Tibial artery (tissue), 4 donors: ENCODE measurements around the gene UNC79.

ENCODE experiments used
- DNase-seq, 2 donors: peaks; one replicate each; pipeline ENCODE4 v3.0.0-alpha.2; 2019
- H3K27ac ChIP-seq, 2 donors: fragments of 200-600 bp; sonication (generic) in 1 of 2; 1 replicate in 1 of 2; 2 replicates in 1 of 2; pipeline ENCODE4 v1.5.1; 2018 to 2019; ENCODE audit warnings: mild to moderate bottlenecking in 1 of 2
- H3K27me3 ChIP-seq, 2 donors: fragments of 200-600 bp; sonication (generic) in 1 of 2; one replicate each; pipeline versions ENCODE4 v1.5.1 to v1.6.0; 2016 to 2019
- H3K36me3 ChIP-seq, 3 donors: fragments of 200-600 bp; sonication (generic) in 2 of 3; one replicate each; pipeline ENCODE4 v1.5.1; 2016 to 2019; ENCODE audit warnings: mild to moderate bottlenecking in 2 of 3
- H3K4me1 ChIP-seq, 4 donors: fragments of 200-600 bp; sonication (generic) in 2 of 4; 1 replicate in 3 of 4; 2 replicates in 1 of 4; pipeline ENCODE4 v1.5.1; 2016 to 2019
- H3K4me3 ChIP-seq, 2 donors: fragments of 200-600 bp; sonication (generic) in 1 of 2; 1 replicate in 1 of 2; 2 replicates in 1 of 2; pipeline ENCODE4 v1.5.1; 2018 to 2019; ENCODE audit warnings: mild to moderate bottlenecking in 2 of 2
- H3K9me3 ChIP-seq, 3 donors: fragments of 200-600 bp; sonication (generic) in 1 of 3; one replicate each; pipeline ENCODE4 v1.5.1; 2016 to 2019
- intact Hi-C: fragments of 100-400 bp; cut with DNase I; formaldehyde crosslinking; loops from one replicate; pipeline ENCODE4 v1.15.0; 2023; ENCODE audit warnings: low total_unique reads
- TF ChIP-seq, protein P1 (sequence below), 2 experiments: fragments of 200-600 bp in 1 of 2; fragments of 450-650 bp in 1 of 2; IDR thresholded peaks; one replicate each; pipeline ENCODE4 v1.5.1; 2017 to 2019; ENCODE audit warnings: antibody characterized with exemption in 2 of 2, mild to moderate bottlenecking in 1 of 2, moderate library complexity in 1 of 2

The UNC79 gene

GRCh38 chr14:93648440-93649168 lies 217.9 kb downstream of the UNC79 start:
- Histone ChIP-seq H3K9me3 (no peaks in the 10 kb centered on the region), H3K36me3 (no peaks in the 10 kb centered on the region), H3K27ac (no peak overlapping the region), H3K4me3 (no peak overlapping the region), H3K27me3 (peaks cover 0 to 3% of the 10 kb centered on the region in 2 donors), H3K4me1 (no peaks in the 10 kb centered on the region)
- TF ChIP-seq, protein P1, sequence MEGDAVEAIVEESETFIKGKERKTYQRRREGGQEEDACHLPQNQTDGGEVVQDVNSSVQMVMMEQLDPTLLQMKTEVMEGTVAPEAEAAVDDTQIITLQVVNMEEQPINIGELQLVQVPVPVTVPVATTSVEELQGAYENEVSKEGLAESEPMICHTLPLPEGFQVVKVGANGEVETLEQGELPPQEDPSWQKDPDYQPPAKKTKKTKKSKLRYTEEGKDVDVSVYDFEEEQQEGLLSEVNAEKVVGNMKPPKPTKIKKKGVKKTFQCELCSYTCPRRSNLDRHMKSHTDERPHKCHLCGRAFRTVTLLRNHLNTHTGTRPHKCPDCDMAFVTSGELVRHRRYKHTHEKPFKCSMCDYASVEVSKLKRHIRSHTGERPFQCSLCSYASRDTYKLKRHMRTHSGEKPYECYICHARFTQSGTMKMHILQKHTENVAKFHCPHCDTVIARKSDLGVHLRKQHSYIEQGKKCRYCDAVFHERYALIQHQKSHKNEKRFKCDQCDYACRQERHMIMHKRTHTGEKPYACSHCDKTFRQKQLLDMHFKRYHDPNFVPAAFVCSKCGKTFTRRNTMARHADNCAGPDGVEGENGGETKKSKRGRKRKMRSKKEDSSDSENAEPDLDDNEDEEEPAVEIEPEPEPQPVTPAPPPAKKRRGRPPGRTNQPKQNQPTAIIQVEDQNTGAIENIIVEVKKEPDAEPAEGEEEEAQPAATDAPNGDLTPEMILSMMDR (IDR thresholded peaks at IDR 0.05) = peak; percentile 23
- DNase-seq = no peak
- intact Hi-C loops = no loop called here

GRCh38 chr14:93654599-93654998 lies 223.9 kb downstream of the UNC79 start:
- Histone ChIP-seq H3K4me1 (no peaks in the 10 kb centered on the region), H3K27ac (no peak overlapping the region), H3K4me3 (no peak overlapping the region), H3K36me3 (no peaks in the 10 kb centered on the region), H3K27me3 (peaks cover 0 to 9% of the 10 kb centered on the region in 2 donors), H3K9me3 (no peaks in the 10 kb centered on the region)
- intact Hi-C loops = loop anchor here (10.0 kb wide), 1 partner anchor 350 kb away; no protein-coding TSS in a partner anchor
- no peak for DNase-seq
- TF ChIP-seq, protein P1 (IDR thresholded peaks at IDR 0.05) = no peak

DNA sequence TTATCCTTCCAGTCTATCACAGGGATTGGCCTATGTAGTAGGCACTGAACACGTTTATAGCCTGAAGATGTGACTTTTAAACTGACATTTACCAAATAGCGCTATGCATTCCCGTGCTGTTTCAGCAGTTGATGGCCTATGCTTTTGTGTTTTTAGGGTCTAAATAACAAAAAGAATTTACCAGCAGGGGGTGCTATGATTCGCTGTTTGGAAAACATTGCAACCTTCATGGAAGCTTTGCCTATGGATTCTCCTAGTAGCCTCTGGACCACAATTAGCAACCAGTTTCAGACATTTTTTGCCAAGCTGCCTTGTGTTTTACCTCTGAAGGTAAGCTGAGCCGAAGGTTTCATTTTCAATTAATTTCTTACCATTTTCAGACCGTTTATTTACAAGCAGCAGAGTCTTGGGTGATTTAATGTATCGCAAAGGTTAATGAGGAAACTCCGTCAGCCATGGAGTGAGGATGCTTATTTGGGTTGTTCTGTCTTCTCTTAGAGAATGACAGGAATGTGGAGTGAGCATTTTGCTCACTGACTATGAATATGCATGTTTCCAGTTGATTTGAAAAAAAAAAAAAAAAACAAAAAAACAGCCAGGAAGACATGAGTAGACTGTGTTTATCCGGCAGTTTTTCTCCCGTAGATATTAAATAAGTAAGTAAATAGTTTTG lies 224.5 kb downstream of the UNC79 start:
- no peak for DNase-seq
- Histone ChIP-seq H3K27me3 (peaks cover 0 to 9% of the 10 kb centered on the region in 2 donors), H3K9me3 (no peaks in the 10 kb centered on the region), H3K4me3 (no peak overlapping the region), H3K27ac (no peak overlapping the region), H3K36me3 (no peaks in the 10 kb centered on the region), H3K4me1 (no peaks in the 10 kb centered on the region)
- intact Hi-C loops = loop anchor here (5.0 to 10.0 kb wide), 4 partner anchors 132 to 350 kb away; partner anchors contain the start of gene PRIMA1
- TF ChIP-seq, protein P1 (IDR thresholded peaks at IDR 0.05) = peak; percentile 59 to 72

GRCh38 chr14:93657875-93658274 lies 227.1 kb downstream of the UNC79 start:
- H3K27ac ChIP-seq = no peak overlapping the region
- TF ChIP-seq, protein P1 (IDR thresholded peaks at IDR 0.05) = no peak
- no peak for DNase-seq

GRCh38 chr14:93663317-93663716 lies 232.6 kb downstream of the UNC79 start:
- Histone ChIP-seq H3K36me3 (no peaks in the 10 kb centered on the region), H3K27ac (no peak overlapping the region), H3K27me3 (no peaks in the 10 kb centered on the region)

More at GRCh38 chr14:93657875-93658274, 227.1 kb downstream of the UNC79 start:
- no peak overlapping the region for H3K4me3 ChIP-seq
- no peaks in the 10 kb centered on the region for H3K4me1 ChIP-seq
- intact Hi-C loops = loop anchor here (5.0 to 10.0 kb wide), 4 partner anchors 129 to 347 kb away; partner anchors contain the start of gene PRIMA1
- peaks cover 0 to 9% of the 10 kb centered on the region in 2 donors for H3K27me3 ChIP-seq
- H3K36me3 ChIP-seq = no peaks in the 10 kb centered on the region
- no peaks in the 10 kb centered on the region for H3K9me3 ChIP-seq

More at GRCh38 chr14:93663317-93663716, 232.6 kb downstream of the UNC79 start:
- TF ChIP-seq, protein P1 (IDR thresholded peaks at IDR 0.05) = no peak
- Histone ChIP-seq H3K4me3 (no peak overlapping the region), H3K4me1 (no peaks in the 10 kb centered on the region), H3K9me3 (peaks cover 0 to 16% (median 0%) of the 10 kb centered on the region in 3 donors)
- intact Hi-C loops = no loop called here
- DNase-seq = no peak
